GM12878 (cell line): ENCODE results near the gene EEF1AKMT2. TPM values are rescaled to one million over a fixed set of nuclear protein-coding genes. Genes with fewer than 3 reads are reported as not detected.
A peak's percentile ranks its signal among the peaks of the same experiment; 100 is the strongest.

ENCODE experiments used
- ATAC-seq: fragments of 200-7000 bp; cut with Tn5 transposase; 3 replicates; pipeline ENCODE4 v1.9.1; 2020; ENCODE audit warnings: mild to moderate bottlenecking, moderate library complexity
- BruUV-seq: library from RNA; stranded (reverse); fragments of 400-500 nt; replicated peaks from 2 replicates; lab custom pipeline; 2021; lab: Mats Ljungman, UMichigan
- CTCF ChIA-PET: fragments of 300-600 bp; sonication (Branson Sonifier 250); formaldehyde crosslinking; extraction: SDS; loops from one replicate; lab custom pipeline; 2021; ENCODE audit warnings: inconsistent platforms; lab: Yijun Ruan, JAX
- POLR2A ChIA-PET: fragments of 350-600 bp; formaldehyde crosslinking; extraction: SDS; loops from one replicate; lab custom pipeline; 2021; ENCODE audit warnings: inconsistent platforms; lab: Charles Lee
- RAD21 ChIA-PET: fragments of 300-600 bp; sonication (Branson Sonifier 250); formaldehyde crosslinking; loops from one replicate; lab custom pipeline; 2023; ENCODE audit warnings: antibody characterized with exemption; ENCODE audit not compliant: unreplicated experiment; lab: Charles Lee
- SMC1A ChIA-PET: fragments of 300-600 bp; sonication (Branson Sonifier 250); formaldehyde crosslinking; loops from one replicate; lab custom pipeline; 2023; ENCODE audit not compliant: unreplicated experiment, uncharacterized antibody; lab: Charles Lee
- DNase-seq: peaks from one replicate; pipeline ENCODE4 v3.0.0-alpha.2; 2011; ENCODE audit warnings: low read depth, low spot score
- FAIRE-seq: peaks from 3 replicates; lab custom pipeline; 2011; peaks lifted over from hg19 to GRCh38; lab: Jason Lieb, UNC
- H2AFZ ChIP-seq: 2 replicates; pipeline ENCODE4 v1.6.0; 2011; ENCODE audit warnings: low read depth, low read length, control low read depth; ENCODE audit not compliant: control insufficient read depth
- H3K27ac ChIP-seq: 2 replicates; pipeline ENCODE4 v1.5.1; 2011; ENCODE audit warnings: control low read depth; ENCODE audit not compliant: control insufficient read depth, insufficient read depth
- H3K27me3 ChIP-seq, 2 experiments: replicated peaks in 1 of 2; 2 replicates each; pipeline versions ENCODE4 v1.6.0 to v1.6.1; 2011; ENCODE audit warnings: low read length in 1 of 2; ENCODE audit not compliant: control insufficient read depth in 2 of 2, insufficient read depth in 2 of 2
- H3K36me3 ChIP-seq, 2 experiments: 2 replicates each; pipeline ENCODE4 v1.5.1; 2011; ENCODE audit warnings: low read length in 1 of 2; ENCODE audit not compliant: control insufficient read depth in 2 of 2, insufficient read depth in 2 of 2
- H3K4me1 ChIP-seq: 2 replicates; pipeline ENCODE4 v1.6.1; 2011; ENCODE audit warnings: mild to moderate bottlenecking, low read length, moderate library complexity, mixed read lengths; ENCODE audit not compliant: control insufficient read depth, insufficient read depth
- H3K4me2 ChIP-seq: 2 replicates; pipeline ENCODE4 v1.6.0; 2011; ENCODE audit warnings: control low read depth; ENCODE audit not compliant: control insufficient read depth, insufficient read depth
- H3K4me3 ChIP-seq: fragments of 200-600 bp; sonication (generic); 2 replicates; pipeline ENCODE4 v1.5.1; 2016
- H3K79me2 ChIP-seq: 2 replicates; pipeline ENCODE4 v1.6.0; 2011; ENCODE audit warnings: low read length; ENCODE audit not compliant: control insufficient read depth, insufficient read depth
- H3K9ac ChIP-seq: 2 replicates; pipeline ENCODE4 v1.8.0; 2011; ENCODE audit warnings: low read length, control low read depth, mixed read lengths; ENCODE audit not compliant: control insufficient read depth, insufficient read depth
- H3K9me3 ChIP-seq: replicated peaks from 3 replicates; pipeline ENCODE4 v1.5.1; 2011; ENCODE audit warnings: mild to moderate bottlenecking, low read length; ENCODE audit not compliant: control insufficient read depth, insufficient read depth
- H4K20me1 ChIP-seq: 2 replicates; pipeline ENCODE4 v1.6.0; 2011; ENCODE audit not compliant: control insufficient read depth, insufficient read depth
- ATF7 ChIP-seq: fragments of 450-650 bp; IDR thresholded peaks from 2 replicates; pipeline ENCODE4 v1.6.1; 2016; ENCODE audit warnings: low read depth, mild to moderate bottlenecking
- BRCA1 ChIP-seq: IDR thresholded peaks from 2 replicates; pipeline ENCODE4 v1.6.1; 2011; ENCODE audit warnings: low read depth, low read length, improper control_type of control experiment
- ETV6 ChIP-seq, 2 experiments: fragments of 450-650 bp in 1 of 2; IDR thresholded peaks in 1 of 2; conservative IDR thresholded peaks in 1 of 2; 2 replicates each; pipeline ENCODE4 v1.6.1; 2014; ENCODE audit warnings: antibody characterized with exemption in 1 of 2, borderline replicate concordance in 1 of 2, low read depth in 1 of 2, mild to moderate bottlenecking in 1 of 2, moderate library complexity in 1 of 2
- FOXM1 ChIP-seq: IDR thresholded peaks from 2 replicates; pipeline ENCODE4 v1.6.1; 2012; ENCODE audit warnings: low read depth, mild to moderate bottlenecking, inconsistent platforms, low read length, moderate library complexity
- GATAD2B ChIP-seq: fragments of 450-650 bp; conservative IDR thresholded peaks from 2 replicates; pipeline ENCODE4 v1.6.1; 2017; ENCODE audit warnings: low read depth, mild to moderate bottlenecking, moderate library complexity
- IKZF2 ChIP-seq, 2 experiments: fragments of 450-650 bp; IDR thresholded peaks; 2 replicates each; pipeline ENCODE4 v1.6.1; 2017; ENCODE audit warnings: mild to moderate bottlenecking in 2 of 2, moderate library complexity in 2 of 2
- JUND ChIP-seq: IDR thresholded peaks from 2 replicates; pipeline ENCODE4 v1.6.1; 2012; ENCODE audit warnings: low read depth, mild to moderate bottlenecking, low read length, improper control_type of control experiment, moderate library complexity
- PAX5 ChIP-seq: IDR thresholded peaks from 2 replicates; pipeline ENCODE4 v1.6.1; 2011; ENCODE audit warnings: low read depth, low read length, borderline replicate concordance
- SMAD1 ChIP-seq: fragments of 450-650 bp; IDR thresholded peaks from 2 replicates; pipeline ENCODE4 v1.6.1; 2018; ENCODE audit warnings: mild to moderate bottlenecking, low read depth; ENCODE audit not compliant: partially characterized antibody
- SPI1 ChIP-seq: IDR thresholded peaks from 2 replicates; pipeline ENCODE4 v1.6.1; 2011; ENCODE audit warnings: low read depth, mild to moderate bottlenecking, low read length, moderate library complexity, borderline replicate concordance; ENCODE audit not compliant: insufficient read depth
- SREBF2 ChIP-seq: IDR thresholded peaks from 2 replicates; pipeline ENCODE4 v1.6.1; 2012; ENCODE audit warnings: mild to moderate bottlenecking, low read length
- SRF ChIP-seq, 2 experiments: IDR thresholded peaks; 2 replicates each; pipeline ENCODE4 v1.6.1; 2011; ENCODE audit warnings: low read depth in 2 of 2, low read length in 2 of 2, mild to moderate bottlenecking in 1 of 2, moderate library complexity in 1 of 2
- TCF3 ChIP-seq: IDR thresholded peaks from 2 replicates; pipeline ENCODE4 v1.6.1; 2012; ENCODE audit warnings: low read depth, mild to moderate bottlenecking, low read length, borderline replicate concordance; ENCODE audit not compliant: insufficient read depth
- YBX1 ChIP-seq: fragments of 450-650 bp; IDR thresholded peaks from 2 replicates; pipeline ENCODE4 v1.6.1; 2016; ENCODE audit warnings: antibody characterized with exemption
- ZBED1 ChIP-seq: IDR thresholded peaks from 2 replicates; pipeline ENCODE4 v1.6.1; 2016; ENCODE audit warnings: borderline replicate concordance
- ZBTB11 ChIP-seq: fragments of 450-650 bp; formaldehyde crosslinking; IDR thresholded peaks from 2 replicates; pipeline ENCODE4 v1.5.0; 2022; ENCODE audit warnings: mild to moderate bottlenecking, missing genetic modification characterization
- ZBTB33 ChIP-seq: fragments of 450-650 bp; IDR thresholded peaks from 2 replicates; pipeline ENCODE4 v1.6.1; 2017; ENCODE audit warnings: mild to moderate bottlenecking
- ZNF217 ChIP-seq: fragments of 450-650 bp; IDR thresholded peaks from 2 replicates; pipeline ENCODE4 v1.6.1; 2017; ENCODE audit warnings: antibody characterized with exemption, mild to moderate bottlenecking
- WGBS: methylation state at CpG from one replicate; pipeline ENCODE4 v1.1.6; 2016; ENCODE audit warnings: low lambda C conversion rate; ENCODE audit not compliant: insufficient replicate concordance, insufficient coverage; ENCODE audit errors: missing lambda C conversion rate; 5-methylcytosine and 5-hydroxymethylcytosine counted together
- in situ Hi-C: fragments of 300-500 bp; cut with MboI; formaldehyde crosslinking; loops from 9 replicates; pipeline ENCODE4 v1.14.3; 2018; ENCODE audit warnings: mixed read lengths
- intact Hi-C: fragments of 100-400 bp; cut with micrococcal nuclease; formaldehyde crosslinking; loops from one replicate; pipeline ENCODE4 v1.14.2; 2022; ENCODE audit not compliant: unreplicated experiment
- polyA plus RNA-seq, 11 experiments: library from polyadenylated mRNA; depleted of rRNA in 4 of 11; unstranded in 6 of 11; stranded (reverse) in 5 of 11; fragments of >200 nt; fragmentation: Nextera tagmentation in 4 of 11; fragmentation: Illumina TruSeq in 1 of 11; extraction: Ambion mirVana in 4 of 11; extraction: Trizol in 1 of 11; gene quantifications; 1 replicate in 1 of 11; 2 replicates in 10 of 11; pipeline versions ENCODE4 v1.2.1 to v1.2.3, GENCODE V29; 2011 to 2016; ENCODE audit warnings: inconsistent platforms in 2 of 11, missing spikeins in 2 of 11, low read depth in 1 of 11
- total RNA-seq, 4 experiments: library from RNA; depleted of rRNA in 3 of 4; stranded (reverse); fragments of >200 nt in 3 of 4; fragmentation: Illumina TruSeq in 1 of 4; extraction: Trizol in 1 of 4; gene quantifications; 2 replicates each; pipeline versions ENCODE4 v1.2.1 to v1.2.3, GENCODE V29; 2013 to 2021

EEF1AKMT2 gene
- total and polyA plus RNA-seq, 10 of the 15 experiments (the other 5 are each of a cell fraction or from before 2014, with no cell fraction given) = 9.1 to 29.3 (median 23.6) TPM

GRCh38 chr10:124741922-124742412, 49.7 kb downstream of the EEF1AKMT2 start:
- peaks cover 43% of the 10 kb centered on the region for H3K79me2 ChIP-seq
- WGBS = under 1% methylated on average over 9 of the region's 9 CpGs

More at GRCh38 chr10:124741922-124742412, 49.7 kb downstream of the EEF1AKMT2 start:
- in situ Hi-C loops = loop anchor here (5.0 kb wide), 1 partner anchor 205 kb away; no protein-coding TSS in a partner anchor
- peak overlapping the region; percentile 47 for H3K27ac ChIP-seq
- no TSS peak for BruUV-seq
- TF ChIP-seq ZNF217 (no peak), BRCA1 (no peak), IKZF2 (IDR thresholded peaks at IDR 0.05) (no peak), TCF3 (no peak), FOXM1 (no peak), ZBED1 (no peak), SPI1 (no peak), ATF7 (no peak), SRF (IDR thresholded peaks at IDR 0.05; ENCODE audit: low read depth in 2 of 2, low read length in 2 of 2) (no peak), ZBTB11 (CRISPR knock-in tag) (no peak), ZBTB33 (no peak), SMAD1 (no peak), GATAD2B (no peak), JUND (no peak), PAX5 (no peak), SREBF2 (no peak), ETV6 (conservative IDR thresholded peaks at IDR 0.05 in 1 of 2, IDR thresholded peaks at IDR 0.05 in 1 of 2; ENCODE audit: borderline replicate concordance in 1 of 2, low read depth in 1 of 2) (no peak), YBX1 (no peak)
- TF ChIP-seq, all 136 proteins: peak for 0
- CTCF ChIA-PET = interaction anchor here (0.6 to 4.9 kb wide), 41 partner anchors 7 to 1588 kb away, joined by 3 to 319 read pairs (median 7); partner anchors contain the start of genes ABRAXAS2, BUB3, EEF1AKMT2 and LHPP
- Histone ChIP-seq H3K9ac (peak overlapping the region; percentile 52), H4K20me1 (no peaks in the 10 kb centered on the region; the same call in 1 of the 2 replicates), H3K9me3 (no peaks in the 10 kb centered on the region), H3K4me2 (peak overlapping the region; percentile 48), H2AFZ (no peak overlapping the region), H3K27me3 (no peaks in the 10 kb centered on the region), H3K4me3 (peak overlapping the region; percentile 84), H3K4me1 (peaks cover 42% of the 10 kb centered on the region), H3K36me3 (no peaks in the 10 kb centered on the region)
- FAIRE-seq (no peak), ATAC-seq (peak; percentile 1; the same call in 1 of the 3 replicates), DNase-seq (no peak)
- SMC1A ChIA-PET = interaction anchor here (0.8 to 8.0 kb wide), 40 partner anchors 7 to 212 kb away, joined by 3 to 351 read pairs (median 6); partner anchors contain the start of gene ABRAXAS2
- POLR2A ChIA-PET = interaction anchor here (0.9 to 4.9 kb wide), 11 partner anchors 9 to 201 kb away, joined by 3 to 134 read pairs (median 4); no protein-coding TSS in a partner anchor
- RAD21 ChIA-PET = interaction anchor here (0.7 to 8.2 kb wide), 47 partner anchors 8 to 212 kb away, joined by 3 to 360 read pairs (median 7); partner anchors contain the start of genes ABRAXAS2 and EEF1AKMT2
- intact Hi-C loops = loop anchor here (1.0 to 10.0 kb wide), 10 partner anchors 23 to 747 kb away; no protein-coding TSS in a partner anchor
